Measurements from ENCODE around the gene EXOC2.

GRCh38 chr6:467671-468082 lies 225.3 kb downstream of the EXOC2 start:
- TF ChIP-seq CTCF (IDR thresholded peaks at IDR 0.05) (no peak), EZH2 (IDR thresholded peaks at IDR 0.05) (no peak), EZH2phosphoT487 (IDR thresholded peaks at IDR 0.05) (no peak)
